GM21367 (cell line): ENCODE results near the gene RAPGEF4.
A peak's percentile ranks its signal among the peaks of the same experiment; 100 is the strongest.
"Not testable (repeated sequence)": the region's sequence is repeated elsewhere in the genome, so short reads cannot be mapped to it uniquely, and the experiment has no call there.

Experiments used
- ATAC-seq: cut with Tn5 transposase; IDR thresholded peaks from one replicate; pipeline ENCODE4 v1.9.1; 2021; ENCODE audit not compliant: unreplicated experiment

RAPGEF4 gene

DNA sequence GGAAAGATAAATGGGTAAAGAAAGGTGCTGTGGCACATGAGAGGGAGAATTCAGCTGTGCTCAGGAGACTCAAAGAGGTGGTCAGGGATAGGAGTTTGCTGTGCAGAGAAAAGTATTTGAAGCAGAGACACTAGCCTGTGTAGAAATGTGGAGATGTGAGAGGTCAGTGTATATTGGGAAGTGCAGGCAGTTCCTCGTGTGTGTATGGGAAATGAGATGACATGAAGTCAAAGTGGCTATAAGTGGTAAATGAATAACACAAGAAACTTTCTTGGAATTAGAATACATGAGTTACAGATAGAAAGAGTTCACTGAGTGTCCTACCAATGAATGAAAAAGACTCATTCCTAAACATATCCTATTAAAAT, 351.6 kb downstream of the RAPGEF4 start:
- no peak for ATAC-seq

DNA sequence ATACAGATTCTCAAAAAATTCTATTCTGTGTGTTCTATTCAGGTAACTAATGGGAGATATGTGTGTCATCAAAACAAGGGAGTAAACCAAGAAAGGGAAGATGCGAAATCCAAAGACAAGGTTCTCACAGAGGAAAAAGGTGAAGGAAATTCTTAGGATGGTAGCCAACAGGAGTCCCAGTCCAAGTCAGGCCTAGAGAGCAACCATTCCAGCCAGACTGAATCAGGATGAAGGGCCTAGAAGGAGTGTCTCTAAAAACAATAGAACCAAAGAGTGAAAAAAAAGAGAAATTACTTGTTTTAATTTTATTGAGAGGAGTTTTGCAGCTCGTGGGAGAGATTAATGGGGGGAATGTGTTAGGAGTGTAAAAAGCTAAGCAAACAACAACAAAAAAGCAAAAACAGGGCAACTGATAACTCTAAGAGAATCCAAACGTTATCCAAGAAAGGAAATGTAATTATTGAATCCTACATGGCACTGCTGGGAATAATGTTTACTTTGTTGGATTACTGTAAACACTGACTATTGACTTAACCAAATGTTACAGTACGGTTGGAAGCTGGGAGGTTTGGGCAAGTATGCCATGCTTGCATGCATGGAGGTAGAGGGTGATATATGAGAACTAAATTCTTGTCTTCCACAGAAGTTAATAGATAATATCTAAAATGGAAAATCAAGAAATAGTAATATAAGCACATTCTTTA, 352.3 kb downstream of the RAPGEF4 start:
- ATAC-seq, result no peak

DNA sequence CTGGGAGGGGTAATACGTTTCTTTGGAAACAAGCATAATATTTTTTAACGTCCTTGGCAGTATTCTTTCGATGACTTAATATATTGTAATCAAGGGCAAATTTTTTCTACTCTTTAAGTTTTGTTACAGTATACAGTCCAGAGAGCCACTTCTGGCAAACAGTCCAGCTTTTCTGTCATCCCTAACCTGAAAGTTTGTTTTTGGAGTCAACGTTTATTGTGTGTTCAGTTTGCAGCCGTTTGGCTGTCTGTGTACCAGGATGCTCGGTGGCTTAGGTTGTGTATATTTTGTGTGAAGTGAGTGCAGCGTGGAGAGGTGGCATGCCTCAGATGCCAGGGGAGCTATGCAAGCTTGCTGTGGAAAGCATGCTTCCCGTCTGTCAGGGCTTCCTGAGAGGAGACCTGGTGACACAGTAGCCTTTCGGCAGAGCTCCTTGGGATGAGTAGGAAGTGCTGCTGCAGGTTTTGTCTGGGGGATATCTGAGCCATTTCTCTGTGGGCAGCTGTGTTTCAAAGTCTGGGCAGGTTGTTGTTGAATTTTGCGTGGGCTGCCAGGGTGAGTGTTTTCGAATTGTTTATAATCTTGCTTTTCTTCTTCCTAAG, 354.7 kb downstream of the RAPGEF4 start:
- no peak for ATAC-seq

- no peak for ATAC-seq
Measured at GRCh38 chr2:173090973-173091660, 355.5 kb downstream of the RAPGEF4 start.

GRCh38 chr2:173091910-173092309, 356.3 kb downstream of the RAPGEF4 start:
- ATAC-seq, result no peak

GRCh38 chr2:173092844-173093402, 357.3 kb downstream of the RAPGEF4 start:
- ATAC-seq, result no peak

GRCh38 chr2:173093617-173094016, 358.0 kb downstream of the RAPGEF4 start:
- not testable (repeated sequence) for ATAC-seq

- ATAC-seq, result no peak
Measured at GRCh38 chr2:173094731-173095130, 359.1 kb downstream of the RAPGEF4 start.

DNA sequence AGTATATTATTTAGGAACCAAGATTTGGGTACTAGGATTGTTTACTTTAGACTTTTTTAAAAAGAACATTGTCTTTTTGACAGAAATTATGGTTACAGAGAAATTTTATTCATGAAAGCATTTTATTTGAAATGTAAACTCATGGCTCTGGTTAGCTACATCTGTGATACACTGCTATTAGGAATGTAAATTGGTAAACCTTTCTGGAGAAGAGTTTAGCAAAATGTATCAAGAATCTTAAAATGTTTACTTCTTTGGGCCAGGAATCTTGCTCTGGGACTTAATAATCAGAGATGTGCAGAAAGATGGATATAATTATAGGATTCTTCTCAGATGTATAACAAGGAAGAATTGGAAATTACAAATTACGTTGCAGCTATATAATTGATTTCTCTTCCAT, 359.7 kb downstream of the RAPGEF4 start:
- ATAC-seq, result no peak

GRCh38 chr2:173099271-173099670, 363.6 kb downstream of the RAPGEF4 start:
- ATAC-seq, result no peak

GRCh38 chr2:173099804-173100203, 364.2 kb downstream of the RAPGEF4 start:
- no peak for ATAC-seq

- ATAC-seq, result peak; percentile 69
Measured at GRCh38 chr2:173101687-173102086, 366.0 kb downstream of the RAPGEF4 start.
